GM21526 (cell line): ENCODE data around the gene TXNL4A.
"Not testable (repeated sequence)": the region's sequence is repeated elsewhere in the genome, so short reads cannot be mapped to it uniquely, and the experiment has no call there.

Source experiments
- ATAC-seq: cut with Tn5 transposase; IDR thresholded peaks from one replicate; pipeline ENCODE4 v1.9.1; 2021; ENCODE audit warnings: moderate library complexity; ENCODE audit not compliant: unreplicated experiment, low FRiP score

The TXNL4A gene

GRCh38 chr18:80000877-80001276 is 12.5 kb upstream of the TXNL4A start:
- ATAC-seq, result no peak

- not testable (repeated sequence) for ATAC-seq
These were observed 11.3 kb upstream of the TXNL4A start for GRCh38 chr18:79999701-80000100.

GRCh38 chr18:79991494-79991893 is 3.1 kb upstream of the TXNL4A start:
- no peak for ATAC-seq

- ATAC-seq, result no peak
These were observed 783 bp upstream of the TXNL4A start for GRCh38 chr18:79989195-79989497.

GRCh38 chr18:79988071-79988450 is 302 bp downstream of the TXNL4A start:
- peak; percentile 67 for ATAC-seq

- ATAC-seq, result no peak
These were observed 797 bp downstream of the TXNL4A start for GRCh38 chr18:79987566-79987965.

GRCh38 chr18:79986726-79987125 is 1.6 kb downstream of the TXNL4A start:
- ATAC-seq, result no peak

GRCh38 chr18:79985172-79985571 is 3.2 kb downstream of the TXNL4A start:
- ATAC-seq, result no peak

- no peak for ATAC-seq
These were observed 4.6 kb downstream of the TXNL4A start for GRCh38 chr18:79983793-79984192.

- no peak for ATAC-seq
These were observed 5.1 kb downstream of the TXNL4A start for GRCh38 chr18:79983253-79983652.

GRCh38 chr18:79982736-79983135 is 5.6 kb downstream of the TXNL4A start:
- ATAC-seq, result no peak

- no peak for ATAC-seq
These were observed 7.8 kb downstream of the TXNL4A start for GRCh38 chr18:79980585-79980984.

GRCh38 chr18:79979843-79980242 is 8.5 kb downstream of the TXNL4A start:
- no peak for ATAC-seq

GRCh38 chr18:79975985-79976680 is 12.2 kb downstream of the TXNL4A start:
- ATAC-seq, result no peak

- no peak for ATAC-seq
These were observed 13.3 kb downstream of the TXNL4A start for GRCh38 chr18:79975043-79975442.

- no peak for ATAC-seq
These were observed 14.2 kb downstream of the TXNL4A start for GRCh38 chr18:79974025-79974654.

GRCh38 chr18:79973517-79973916 is 14.8 kb downstream of the TXNL4A start:
- no peak for ATAC-seq

GRCh38 chr18:79972720-79973119 is 15.6 kb downstream of the TXNL4A start:
- ATAC-seq, result no peak

- ATAC-seq, result no peak
These were observed 16.4 kb downstream of the TXNL4A start for GRCh38 chr18:79971986-79972385.

GRCh38 chr18:79971211-79971952 is 17.0 kb downstream of the TXNL4A start:
- no peak for ATAC-seq

GRCh38 chr18:79970419-79971133 is 17.8 kb downstream of the TXNL4A start:
- no peak for ATAC-seq
